BJ (cell line): ENCODE results near the gene HMGN3. TPM values are rescaled to one million over a fixed set of nuclear protein-coding genes. Genes with fewer than 3 reads are reported as not detected.

Source experiments
- CTCF ChIA-PET: fragments of 350-600 bp; formaldehyde crosslinking; extraction: SDS; loops from one replicate; lab custom pipeline; 2021; ENCODE audit warnings: antibody characterized with exemption, inconsistent platforms; lab: Yijun Ruan, JAX
- POLR2A ChIA-PET: fragments of 300-600 bp; sonication (Branson Sonifier 250); formaldehyde crosslinking; extraction: SDS; loops from one replicate; lab custom pipeline; 2021; ENCODE audit warnings: antibody characterized with exemption; lab: Charles Lee
- DNase-seq: peaks from one replicate; pipeline ENCODE4 v3.0.0-alpha.2; 2011; ENCODE audit warnings: low read depth
- H3K27me3 ChIP-seq: 2 replicates; pipeline ENCODE4 v1.6.0; 2011; ENCODE audit warnings: low read length; ENCODE audit not compliant: control insufficient read depth, insufficient read depth
- H3K36me3 ChIP-seq: 2 replicates; pipeline ENCODE4 v1.5.1; 2011; ENCODE audit warnings: low read length; ENCODE audit not compliant: control insufficient read depth, insufficient read depth
- H3K4me3 ChIP-seq: 2 replicates; pipeline ENCODE4 v1.5.1; 2011; ENCODE audit warnings: low read depth, mild to moderate bottlenecking, control low read depth, low read length
- CTCF ChIP-seq: IDR thresholded peaks from 2 replicates; pipeline ENCODE4 v1.5.1; 2011; ENCODE audit warnings: low read depth, mild to moderate bottlenecking, control low read depth, inconsistent platforms, low read length, moderate library complexity; ENCODE audit not compliant: insufficient read depth
- polyA plus RNA-seq: library from polyadenylated mRNA; depleted of rRNA; stranded (reverse); fragments of >200 nt; gene quantifications from 2 replicates; pipeline ENCODE4 v1.2.3, GENCODE V29; 2011

HMGN3 gene
- polyA plus RNA-seq, 1 experiment = 10.3 TPM

GRCh38 chr6:79240509-79240908 is 6.0 kb upstream of the HMGN3 start:
- Histone ChIP-seq H3K36me3 (no peaks in the 10 kb centered on the region), H3K4me3 (no peak overlapping the region), H3K27me3 (no peaks in the 10 kb centered on the region; the same call in 1 of the 2 replicates)
- TF ChIP-seq CTCF = no peak
- DNase-seq = no peak
- ChIA-PET POLR2A (no interaction called here), CTCF (no interaction called here)

- H3K4me3 ChIP-seq = no peak overlapping the region
- CTCF ChIA-PET = no interaction called here
- POLR2A ChIA-PET = no interaction called here
- TF ChIP-seq CTCF = no peak
- no peaks in the 10 kb centered on the region; the same call in 1 of the 2 replicates for H3K27me3 ChIP-seq
- H3K36me3 ChIP-seq = no peaks in the 10 kb centered on the region
- DNase-seq = no peak
These were observed 5.2 kb upstream of the HMGN3 start for GRCh38 chr6:79239536-79240168.

GRCh38 chr6:79238919-79239318 is 4.4 kb upstream of the HMGN3 start:
- no peaks in the 10 kb centered on the region; the same call in 1 of the 2 replicates for H3K27me3 ChIP-seq
- TF ChIP-seq CTCF = no peak
- no peak overlapping the region for H3K4me3 ChIP-seq
- no peaks in the 10 kb centered on the region for H3K36me3 ChIP-seq
- DNase-seq = no peak
- ChIA-PET POLR2A (no interaction called here), CTCF (no interaction called here)

GRCh38 chr6:79236711-79237110 is 2.2 kb upstream of the HMGN3 start:
- TF ChIP-seq CTCF = no peak
- Histone ChIP-seq H3K36me3 (no peaks in the 10 kb centered on the region), H3K4me3 (no peak overlapping the region), H3K27me3 (no peaks in the 10 kb centered on the region; the same call in 1 of the 2 replicates)
- CTCF ChIA-PET = interaction anchor here (0.7 to 0.9 kb wide), 2 partner anchors 104 to 374 kb away, joined by 3 to 4 read pairs; no protein-coding TSS in a partner anchor
- DNase-seq = no peak
- POLR2A ChIA-PET = no interaction called here

GRCh38 chr6:79233611-79234149 is 802 bp downstream of the HMGN3 start:
- Histone ChIP-seq H3K27me3 (no peaks in the 10 kb centered on the region), H3K36me3 (no peaks in the 10 kb centered on the region), H3K4me3 (peak overlapping the region; percentile 57)
- peak; percentile 49 for TF ChIP-seq CTCF
- ChIA-PET POLR2A (interaction anchor here (0.5 to 0.7 kb wide), 2 partner anchors 26 to 158 kb away, joined by 3 to 6 read pairs; no protein-coding TSS in a partner anchor), CTCF (no interaction called here)
- DNase-seq = peak; percentile 51
